IPS-11a (cell line): ENCODE data around the gene BDH2.
A peak's percentile ranks its signal among the peaks of the same experiment; 100 is the strongest.

Experiments used
- H3K4me3 ChIP-seq: one replicate; pipeline ENCODE4 v1.5.1; 2013; ENCODE audit warnings: low read depth, low read length, control low read depth

The BDH2 gene

GRCh38 chr4:103099691-103100392, at the start of gene BDH2:
Gene BDH2, minus strand, starts transcription at chr4:103099834. Its CDS starts 3,580 bp downstream, at chr4:103096254.
- peak within 1 kb of the TSS; percentile 61 for H3K4me3 ChIP-seq

- no peak overlapping the region for H3K4me3 ChIP-seq
These were observed 45.3 kb upstream of the BDH2 start for GRCh38 chr4:103144926-103145325.

- H3K4me3 ChIP-seq: no peak overlapping the region
These were observed 37.8 kb upstream of the BDH2 start for GRCh38 chr4:103137446-103137827.

- no peak overlapping the region for H3K4me3 ChIP-seq
These were observed 37.2 kb upstream of the BDH2 start for GRCh38 chr4:103136671-103137445.

GRCh38 chr4:103129174-103129573, 29.5 kb upstream of the BDH2 start:
- H3K4me3 ChIP-seq: no peak overlapping the region

- no peak overlapping the region for H3K4me3 ChIP-seq
These were observed 26.5 kb upstream of the BDH2 start for GRCh38 chr4:103126126-103126525.

GRCh38 chr4:103123114-103123513, 23.5 kb upstream of the BDH2 start:
- no peak overlapping the region for H3K4me3 ChIP-seq

- no peak overlapping the region for H3K4me3 ChIP-seq
These were observed 18.5 kb upstream of the BDH2 start for GRCh38 chr4:103118166-103118565.

GRCh38 chr4:103111598-103111997, 12.0 kb upstream of the BDH2 start:
- no peak overlapping the region for H3K4me3 ChIP-seq

GRCh38 chr4:103108542-103108941, 8.9 kb upstream of the BDH2 start:
- H3K4me3 ChIP-seq: no peak overlapping the region

- no peak overlapping the region for H3K4me3 ChIP-seq
These were observed 6.1 kb upstream of the BDH2 start for GRCh38 chr4:103105558-103106356.

- no peak overlapping the region for H3K4me3 ChIP-seq
These were observed 5.3 kb upstream of the BDH2 start for GRCh38 chr4:103104886-103105285.

GRCh38 chr4:103100691-103101090, 1.1 kb upstream of the BDH2 start:
- H3K4me3 ChIP-seq: no peak overlapping the region

GRCh38 chr4:103098756-103099440, 736 bp downstream of the BDH2 start:
- H3K4me3 ChIP-seq: peak overlapping the region; percentile 61

- no peak overlapping the region for H3K4me3 ChIP-seq
These were observed 1.3 kb downstream of the BDH2 start for GRCh38 chr4:103098341-103098740.

- H3K4me3 ChIP-seq: no peak overlapping the region
These were observed 2.5 kb downstream of the BDH2 start for GRCh38 chr4:103097112-103097511.

- no peak overlapping the region for H3K4me3 ChIP-seq
These were observed 4.6 kb downstream of the BDH2 start for GRCh38 chr4:103095080-103095479.

GRCh38 chr4:103092245-103092644, 7.4 kb downstream of the BDH2 start:
- H3K4me3 ChIP-seq: no peak overlapping the region

- no peak overlapping the region for H3K4me3 ChIP-seq
These were observed 7.9 kb downstream of the BDH2 start for GRCh38 chr4:103091601-103092223.

- H3K4me3 ChIP-seq: no peak overlapping the region
These were observed 10.2 kb downstream of the BDH2 start for GRCh38 chr4:103089481-103089880.

GRCh38 chr4:103086551-103086950, 13.1 kb downstream of the BDH2 start:
- H3K4me3 ChIP-seq: no peak overlapping the region
